B cell (primary cell): ENCODE results near the gene DIPK1B. TPM values are rescaled to one million over a fixed set of nuclear protein-coding genes. Genes with fewer than 3 reads are reported as not detected.

ENCODE experiments used
- ATAC-seq: fragments of 200-7000 bp; cut with Tn5 transposase; one replicate; pipeline ENCODE4 v1.10.0; 2021; ENCODE audit warnings: low read depth, mild to moderate bottlenecking, moderate number of reproducible peaks, moderate library complexity
- CTCF ChIA-PET: fragments of 350-600 bp; sonication (Branson Sonifier 250); formaldehyde crosslinking; loops from one replicate; lab custom pipeline; 2021; ENCODE audit warnings: antibody characterized with exemption, inconsistent platforms; lab: Charles Lee
- POLR2A ChIA-PET: fragments of 350-600 bp; sonication (Branson Sonifier 250); formaldehyde crosslinking; loops from one replicate; lab custom pipeline; 2021; ENCODE audit warnings: antibody characterized with exemption; lab: Charles Lee
- DNase-seq: peaks from one replicate; pipeline ENCODE4 v3.0.0; 2013
- H2AFZ ChIP-seq: 2 replicates; pipeline ENCODE4 v1.6.1; 2012; ENCODE audit warnings: mild to moderate bottlenecking, low read depth, low read length; ENCODE audit not compliant: insufficient read depth, poor library complexity, severe bottlenecking
- H3K27ac ChIP-seq, 2 donors: 1 replicate in 1 of 2; 2 replicates in 1 of 2; pipeline ENCODE4 v1.5.1; 2012 to 2013; ENCODE audit warnings: low read length in 2 of 2, mild to moderate bottlenecking in 2 of 2, moderate library complexity in 1 of 2
- H3K27me3 ChIP-seq, 4 experiments: fragments of 200-600 bp in 1 of 4; sonication (generic) in 1 of 4; replicated peaks in 1 of 4; 1 replicate in 2 of 4; 2 replicates in 2 of 4; pipeline versions ENCODE4 v1.6.1 to v1.7.0; 2013 to 2016; ENCODE audit warnings: low read length in 3 of 4, mild to moderate bottlenecking in 2 of 4, mixed read lengths in 1 of 4, moderate library complexity in 1 of 4; ENCODE audit not compliant: insufficient read depth in 4 of 4, control insufficient read depth in 3 of 4; ENCODE audit errors: control extremely low read depth in 1 of 4
- H3K36me3 ChIP-seq, 2 experiments: replicated peaks in 1 of 2; 1 replicate in 1 of 2; 2 replicates in 1 of 2; pipeline versions ENCODE4 v1.6.1 to v1.7.1; 2013; ENCODE audit warnings: low read length in 1 of 2; ENCODE audit not compliant: insufficient read depth in 2 of 2, control insufficient read depth in 1 of 2; ENCODE audit errors: control extremely low read depth in 1 of 2, extremely low read depth in 1 of 2
- H3K4me1 ChIP-seq, 2 donors: fragments of 200-600 bp in 1 of 2; sonication (generic) in 1 of 2; 1 replicate in 1 of 2; 2 replicates in 1 of 2; pipeline versions ENCODE4 v1.5.1 to v1.6.1; 2013 to 2017; ENCODE audit warnings: low read length in 2 of 2; ENCODE audit not compliant: control insufficient read depth in 2 of 2, insufficient read depth in 2 of 2
- H3K4me2 ChIP-seq: replicated peaks from 2 replicates; pipeline ENCODE3; 2012; ENCODE audit warnings: mild to moderate bottlenecking, low read depth, low read length; ENCODE audit not compliant: poor library complexity, severe bottlenecking
- H3K4me3 ChIP-seq, 5 experiments: fragments of 200-600 bp in 1 of 5; sonication (generic) in 1 of 5; 1 replicate in 3 of 5; 2 replicates in 2 of 5; pipeline versions ENCODE4 v1.5.1 to v1.7.0; 2011 to 2016; ENCODE audit warnings: low read length in 4 of 5, mild to moderate bottlenecking in 4 of 5, low read depth in 2 of 5, control low read depth in 1 of 5, moderate library complexity in 1 of 5; ENCODE audit not compliant: insufficient read depth in 1 of 5; ENCODE audit errors: control extremely low read depth in 1 of 5, extremely low read depth in 1 of 5
- H3K79me2 ChIP-seq: fragments of 200-600 bp; sonication (generic); one replicate; pipeline ENCODE4 v1.6.0; 2016; ENCODE audit warnings: low read length; ENCODE audit not compliant: control insufficient read depth, insufficient read depth
- H3K9ac ChIP-seq: fragments of 200-600 bp; sonication (generic); 2 replicates; pipeline ENCODE4 v1.6.1; 2017; ENCODE audit warnings: mild to moderate bottlenecking, low read length, moderate library complexity
- H3K9me3 ChIP-seq, 3 donors: one replicate each; pipeline versions ENCODE4 v1.6.1 to v1.7.1; 2013; ENCODE audit warnings: low read length in 2 of 3; ENCODE audit not compliant: control insufficient read depth in 2 of 3, insufficient read depth in 1 of 3; ENCODE audit errors: control extremely low read depth in 1 of 3
- H4K20me1 ChIP-seq: 2 replicates; pipeline ENCODE4 v1.6.0; 2012; ENCODE audit warnings: mild to moderate bottlenecking, low read length; ENCODE audit not compliant: insufficient read depth, control insufficient read depth, poor library complexity, severe bottlenecking
- H3K27ac Mint-ChIP-seq: one replicate; pipeline ENCODE4 v1.8.0; 2021; ENCODE audit warnings: mixed read lengths
- H3K27me3 Mint-ChIP-seq: one replicate; pipeline ENCODE4 v1.8.0; 2021; ENCODE audit warnings: mixed read lengths
- H3K4me1 Mint-ChIP-seq: one replicate; pipeline ENCODE4 v1.8.0; 2021; ENCODE audit warnings: mixed read lengths
- H3K4me3 Mint-ChIP-seq: one replicate; pipeline ENCODE4 v1.8.0; 2021; ENCODE audit warnings: mixed read lengths
- H3K9me3 Mint-ChIP-seq: one replicate; pipeline ENCODE4 v1.8.0; 2022; ENCODE audit warnings: mixed read lengths; ENCODE audit not compliant: insufficient read depth
- CTCF ChIP-seq: fragments of 200-600 bp; IDR thresholded peaks from one replicate; pipeline ENCODE4 v1.8.0; 2022; ENCODE audit warnings: antibody characterized with exemption, mild to moderate bottlenecking
- EZH2 ChIP-seq: IDR thresholded peaks from 2 replicates; pipeline ENCODE4 v1.6.1; 2012; ENCODE audit warnings: borderline replicate concordance, low read depth, mild to moderate bottlenecking, moderate library complexity, low read length; ENCODE audit not compliant: insufficient read depth, poor library complexity, severe bottlenecking
- WGBS: methylation state at CpG from one replicate; pipeline ENCODE4 v1.1.5; 2013; ENCODE audit warnings: missing lambda C conversion rate; ENCODE audit not compliant: insufficient coverage; 5-methylcytosine and 5-hydroxymethylcytosine counted together
- intact Hi-C: fragments of 100-400 bp; cut with micrococcal nuclease; formaldehyde crosslinking; loops from one replicate; pipeline ENCODE4 v1.10.0; 2022
- polyA plus RNA-seq: library from polyadenylated mRNA; depleted of rRNA; stranded (reverse); fragments of >200 nt; gene quantifications from 2 replicates; pipeline ENCODE4 v1.2.3, GENCODE V29; 2012
- total RNA-seq, 2 donors: library from RNA; stranded (reverse); fragments of 120-200 nt in 1 of 2; gene quantifications; 1 replicate in 1 of 2; 2 replicates in 1 of 2; pipeline versions ENCODE4 v1.2.3 to v1.2.4, GENCODE V29; 2013 to 2022

The DIPK1B gene
- total and polyA plus RNA-seq, 2 donors (not counting 1 experiment from before 2014, with no cell fraction given), result 9.6 TPM

GRCh38 chr9:136761545-136761981 lies 49.2 kb downstream of the DIPK1B start:
- Histone ChIP-seq H3K9ac (no peak overlapping the region), H3K79me2 (peaks cover 3% of the 10 kb centered on the region), H3K27ac (no peak overlapping the region), H3K4me3 (no peak overlapping the region), H3K9me3 (peaks cover 0 to 18% (median 0%) of the 10 kb centered on the region in 3 donors), H3K36me3 (no peaks in the 10 kb centered on the region), H3K4me1 (peaks cover 44 to 82% of the 10 kb centered on the region in 2 donors), H2AFZ (no peak overlapping the region), H4K20me1 (no peaks in the 10 kb centered on the region), H3K4me2 (no peak overlapping the region), H3K27me3 (peaks cover 0 to 3% (median 0%) of the 10 kb centered on the region in 4 experiments)
- Mint-ChIP-seq H3K4me3 (no peak overlapping the region), H3K27ac (peak overlapping the region; percentile 37), H3K27me3 (no peaks in the 10 kb centered on the region), H3K4me1 (peaks cover 55% of the 10 kb centered on the region), H3K9me3 (no peaks in the 10 kb centered on the region)
- DNase-seq (no peak), ATAC-seq (no peak)
- intact Hi-C loops, result no loop called here
- ChIA-PET CTCF (interaction anchor here (0.7 to 4.9 kb wide), 6 partner anchors 8 to 302 kb away, joined by 3 to 102 read pairs (median 6); no protein-coding TSS in a partner anchor), POLR2A (interaction anchor here (0.6 to 6.1 kb wide), 3 partner anchors 33 to 997 kb away, joined by 3 to 83 read pairs (median 4); no protein-coding TSS in a partner anchor)
- 80% methylated on average over 10 of the region's 13 CpGs for WGBS
- TF ChIP-seq CTCF, result no peak
- no peak for TF ChIP-seq EZH2

- Mint-ChIP-seq H3K4me1 (peaks cover 54% of the 10 kb centered on the region), H3K9me3 (no peaks in the 10 kb centered on the region), H3K27ac (no peak overlapping the region), H3K27me3 (no peaks in the 10 kb centered on the region), H3K4me3 (no peak overlapping the region)
- Histone ChIP-seq H4K20me1 (no peaks in the 10 kb centered on the region), H3K4me1 (peaks cover 48 to 83% of the 10 kb centered on the region in 2 donors), H3K4me2 (no peak overlapping the region), H3K36me3 (no peaks in the 10 kb centered on the region), H3K4me3 (no peak overlapping the region), H3K27ac (no peak overlapping the region), H3K27me3 (peaks cover 0 to 3% (median 0%) of the 10 kb centered on the region in 4 experiments), H2AFZ (no peak overlapping the region), H3K9me3 (peaks cover 0 to 11% (median 0%) of the 10 kb centered on the region in 3 donors), H3K9ac (no peak overlapping the region), H3K79me2 (peaks cover 3% of the 10 kb centered on the region)
- no peak for DNase-seq
- intact Hi-C loops, result no loop called here
- ChIA-PET POLR2A (interaction anchor here (0.7 to 0.8 kb wide), 3 partner anchors 21 to 367 kb away, joined by 3 to 5 read pairs (median 3); no protein-coding TSS in a partner anchor), CTCF (no interaction called here)
- no peak for ATAC-seq
- TF ChIP-seq CTCF (no peak), EZH2 (no peak)
- WGBS, result 79% methylated on average over 6 of the region's 17 CpGs
These were observed 49.9 kb downstream of the DIPK1B start for GRCh38 chr9:136762221-136762691.
